Lower leg skin (tissue), 4 donors: ENCODE measurements around the gene SERPINE2. TPM values are rescaled to one million over a fixed set of nuclear protein-coding genes. Genes with fewer than 3 reads are reported as not detected.

Experiments
- DNase-seq, 2 donors: peaks; one replicate each; pipeline ENCODE4 v3.0.0-alpha.2; 2019; ENCODE audit warnings: low spot score in 2 of 2
- H3K4me3 ChIP-seq: fragments of 200-600 bp; sonication (generic); 2 replicates; pipeline ENCODE4 v1.5.1; 2017; ENCODE audit warnings: mild to moderate bottlenecking, low read depth; ENCODE audit not compliant: poor library complexity, severe bottlenecking
- POLR2A ChIP-seq, 2 donors: fragments of 450-650 bp; IDR thresholded peaks; one replicate each; pipeline ENCODE4 v1.6.1; 2016 to 2017; ENCODE audit warnings: antibody characterized with exemption in 2 of 2, mild to moderate bottlenecking in 1 of 2, moderate library complexity in 1 of 2
- WGBS, 2 donors: methylation state at CpG; one replicate each; pipeline ENCODE4 v1.1.5; 2018; 5-methylcytosine and 5-hydroxymethylcytosine counted together
- intact Hi-C: fragments of 100-400 bp; cut with DNase I; formaldehyde crosslinking; loops from one replicate; pipeline ENCODE4 v1.15.0; 2023; ENCODE audit warnings: low total_unique reads
- total RNA-seq, 4 donors: library from RNA; depleted of rRNA; stranded (reverse); fragments of >200 nt; gene quantifications; one replicate each; pipeline ENCODE4 v1.1.0, GENCODE V29; 2016
- TF ChIP-seq, protein P1 (sequence below), 3 donors: fragments of 450-650 bp; IDR thresholded peaks; one replicate each; pipeline ENCODE4 v1.5.1; 2016; ENCODE audit warnings: antibody characterized with exemption in 3 of 3, mild to moderate bottlenecking in 3 of 3, moderate library complexity in 2 of 3

SERPINE2 gene
- total RNA-seq, 4 donors from 2014 or later = 1.8 to 11.5 (median 4.7) TPM

DNA sequence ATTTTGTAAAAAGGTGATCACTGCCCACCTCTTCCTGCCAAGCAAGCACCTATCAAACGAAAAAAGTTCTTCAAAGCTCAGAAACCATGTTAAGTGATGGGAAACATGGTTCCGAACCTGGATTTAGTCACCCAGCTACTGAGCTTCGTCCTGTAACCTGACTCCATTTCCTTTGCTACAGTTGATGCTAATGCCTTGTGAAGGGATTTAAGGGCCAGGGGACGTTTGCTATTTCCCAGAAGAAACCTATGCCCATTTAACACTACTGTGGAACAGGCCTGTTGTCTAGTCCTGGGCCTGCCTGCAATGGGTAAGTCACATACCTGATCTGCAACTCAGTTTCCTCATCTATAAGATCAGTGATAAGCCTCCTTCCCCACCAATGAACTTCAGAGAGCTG is 14.8 kb downstream of the SERPINE2 start:
- 67 to 72% methylated on average over 4 of the region's 4 CpGs for WGBS, 2 donors

DNA sequence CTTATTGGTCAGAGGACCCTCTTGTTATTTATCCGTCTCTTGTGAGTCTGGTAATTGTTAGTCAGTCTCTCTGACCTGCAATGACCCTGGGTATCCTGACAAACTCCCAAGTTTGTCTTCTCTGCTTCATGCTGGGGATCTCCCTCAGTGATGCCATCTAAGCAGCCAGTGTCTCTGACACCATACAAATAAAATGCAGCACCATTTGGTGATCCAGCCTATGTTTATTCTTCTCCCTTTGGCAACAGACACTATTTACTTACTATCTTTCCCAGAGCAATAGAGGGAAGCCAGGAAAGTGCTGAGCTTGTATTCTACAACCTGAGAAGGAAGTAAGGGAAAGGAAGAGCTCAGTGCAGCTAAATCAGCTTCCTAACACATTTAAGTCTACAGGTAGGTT is 15.9 kb downstream of the SERPINE2 start:
- no peak overlapping the region for H3K4me3 ChIP-seq
- no peak for DNase-seq
- intact Hi-C loops = no loop called here
- WGBS, 2 donors = 77 to 81% methylated on average over 1 of the region's 1 CpG
- TF ChIP-seq, protein P1, sequence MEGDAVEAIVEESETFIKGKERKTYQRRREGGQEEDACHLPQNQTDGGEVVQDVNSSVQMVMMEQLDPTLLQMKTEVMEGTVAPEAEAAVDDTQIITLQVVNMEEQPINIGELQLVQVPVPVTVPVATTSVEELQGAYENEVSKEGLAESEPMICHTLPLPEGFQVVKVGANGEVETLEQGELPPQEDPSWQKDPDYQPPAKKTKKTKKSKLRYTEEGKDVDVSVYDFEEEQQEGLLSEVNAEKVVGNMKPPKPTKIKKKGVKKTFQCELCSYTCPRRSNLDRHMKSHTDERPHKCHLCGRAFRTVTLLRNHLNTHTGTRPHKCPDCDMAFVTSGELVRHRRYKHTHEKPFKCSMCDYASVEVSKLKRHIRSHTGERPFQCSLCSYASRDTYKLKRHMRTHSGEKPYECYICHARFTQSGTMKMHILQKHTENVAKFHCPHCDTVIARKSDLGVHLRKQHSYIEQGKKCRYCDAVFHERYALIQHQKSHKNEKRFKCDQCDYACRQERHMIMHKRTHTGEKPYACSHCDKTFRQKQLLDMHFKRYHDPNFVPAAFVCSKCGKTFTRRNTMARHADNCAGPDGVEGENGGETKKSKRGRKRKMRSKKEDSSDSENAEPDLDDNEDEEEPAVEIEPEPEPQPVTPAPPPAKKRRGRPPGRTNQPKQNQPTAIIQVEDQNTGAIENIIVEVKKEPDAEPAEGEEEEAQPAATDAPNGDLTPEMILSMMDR (IDR thresholded peaks at IDR 0.05) = no peak
- TF ChIP-seq POLR2A (IDR thresholded peaks at IDR 0.05) = no peak

More for the DNA sequence above, 14.8 kb downstream of the SERPINE2 start:
- intact Hi-C loops = no loop called here
- TF ChIP-seq, protein P1 (IDR thresholded peaks at IDR 0.05) = no peak
- no peak for TF ChIP-seq POLR2A (IDR thresholded peaks at IDR 0.05)
- DNase-seq = no peak
- no peak overlapping the region for H3K4me3 ChIP-seq

DNA sequence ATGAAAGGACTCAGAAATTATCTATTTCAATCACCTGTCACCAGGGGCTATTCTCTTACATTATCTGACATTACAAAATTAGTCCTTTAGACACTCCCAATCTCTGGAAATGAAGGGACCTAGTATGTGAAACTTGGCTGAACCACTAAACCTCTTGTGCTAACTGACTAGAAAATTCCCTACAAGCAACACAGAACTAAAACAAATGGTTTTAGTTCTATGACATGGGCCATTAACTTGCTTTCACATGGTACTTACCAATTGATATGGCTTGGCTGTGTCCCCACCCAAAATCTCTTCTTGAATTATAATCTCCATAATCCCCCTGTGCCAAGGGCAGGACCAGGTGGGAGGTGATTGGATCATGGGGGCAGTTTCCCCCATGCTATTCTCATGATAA is 16.6 kb downstream of the SERPINE2 start:
- DNase-seq = no peak
- H3K4me3 ChIP-seq = no peak overlapping the region
- TF ChIP-seq, protein P1 (IDR thresholded peaks at IDR 0.05) = no peak
- TF ChIP-seq POLR2A (IDR thresholded peaks at IDR 0.05) = no peak
- intact Hi-C loops = no loop called here

DNA sequence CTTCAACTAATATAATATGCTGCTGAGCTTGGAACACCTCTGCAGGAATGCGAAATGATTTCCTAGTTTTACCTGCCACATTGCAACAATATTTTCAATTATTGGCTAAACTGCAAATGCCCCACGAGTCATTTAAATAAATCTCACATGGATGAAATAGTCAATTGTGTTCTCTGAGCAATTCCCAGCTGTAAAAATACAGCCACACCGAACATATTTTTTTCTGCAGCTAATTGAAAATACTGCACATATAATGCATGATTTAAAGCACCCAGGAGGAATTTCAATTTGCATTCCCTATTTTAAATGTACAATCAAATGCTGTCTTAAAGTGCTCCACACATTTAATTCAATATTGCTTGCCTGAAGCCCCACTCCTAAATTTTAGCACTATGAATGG is 18.6 kb downstream of the SERPINE2 start:
- DNase-seq = no peak
- WGBS, 2 donors = 64 to 72% methylated on average over 3 of the region's 3 CpGs
- intact Hi-C loops = no loop called here
- no peak overlapping the region for H3K4me3 ChIP-seq
- no peak for TF ChIP-seq POLR2A (IDR thresholded peaks at IDR 0.05)
- TF ChIP-seq, protein P1 (IDR thresholded peaks at IDR 0.05) = no peak

DNA sequence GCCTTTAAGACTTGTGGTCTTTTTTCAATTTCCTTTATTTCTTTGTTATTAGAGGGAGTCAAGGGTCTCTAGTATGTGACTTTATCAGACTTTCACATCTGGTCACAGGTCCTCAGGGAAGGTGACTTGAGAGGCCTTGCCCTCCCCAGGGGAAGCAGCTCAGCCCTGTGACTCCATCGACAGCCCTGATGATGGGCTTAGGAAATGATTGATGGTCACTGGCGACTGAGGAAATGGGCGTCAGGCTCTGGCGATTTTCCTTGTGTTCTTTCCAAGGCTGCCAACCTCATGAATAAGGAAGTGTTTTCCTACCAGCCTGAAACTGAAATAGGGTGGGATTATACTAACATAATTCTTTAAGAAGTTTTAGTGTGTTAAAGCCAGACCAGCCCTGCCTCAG is 21.1 kb downstream of the SERPINE2 start:
- no peak overlapping the region for H3K4me3 ChIP-seq
- intact Hi-C loops = no loop called here
- WGBS, 2 donors = 41 to 55% methylated on average over 4 of the region's 4 CpGs
- DNase-seq = no peak
- no peak for TF ChIP-seq POLR2A (IDR thresholded peaks at IDR 0.05)
- TF ChIP-seq, protein P1 (IDR thresholded peaks at IDR 0.05) = no peak

DNA sequence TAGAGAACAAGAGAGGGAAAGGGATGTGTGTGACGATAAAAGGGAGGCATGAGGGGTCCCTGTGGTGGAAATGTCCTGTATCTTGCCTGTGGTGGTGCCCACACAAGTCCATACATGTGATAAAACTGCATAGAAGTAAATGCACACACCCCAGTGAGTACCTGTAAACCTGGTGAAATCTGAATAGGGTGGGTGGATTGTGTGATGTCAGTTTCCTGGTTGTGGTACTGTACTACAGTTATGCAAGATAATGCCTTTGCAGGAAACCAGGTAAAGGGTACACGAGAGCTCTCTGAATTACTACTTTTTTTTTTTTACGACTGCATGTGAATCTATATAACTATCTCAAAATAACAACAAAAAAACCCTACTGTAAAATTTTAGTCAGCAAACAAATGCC is 22.1 kb downstream of the SERPINE2 start:
- no peak overlapping the region for H3K4me3 ChIP-seq
- intact Hi-C loops = no loop called here
- DNase-seq = no peak
- TF ChIP-seq, protein P1 (IDR thresholded peaks at IDR 0.05) = no peak
- TF ChIP-seq POLR2A (IDR thresholded peaks at IDR 0.05) = no peak
- 54 to 73% methylated on average over 3 of the region's 3 CpGs for WGBS, 2 donors
